Measurements from ENCODE around the gene HSD17B11.
"Not testable (repeated sequence)": the region's sequence is repeated elsewhere in the genome, so short reads cannot be mapped to it uniquely, and the experiment has no call there.

The HSD17B11 gene

GRCh38 chr4:87304745-87305432, 86.1 kb downstream of the HSD17B11 start:
- DNase-seq: no peak

GRCh38 chr4:87299898-87300297, 91.1 kb downstream of the HSD17B11 start:
- no peak for DNase-seq

- DNase-seq: no peak
Measured at GRCh38 chr4:87298362-87298761, 92.6 kb downstream of the HSD17B11 start.

- DNase-seq: not testable (repeated sequence)
Measured at GRCh38 chr4:87294911-87295310, 96.1 kb downstream of the HSD17B11 start.

- not testable (repeated sequence) for DNase-seq
Measured at GRCh38 chr4:87293889-87294288, 97.1 kb downstream of the HSD17B11 start.

GRCh38 chr4:87286970-87287369, 104.0 kb downstream of the HSD17B11 start:
- DNase-seq: no peak

All from KG1 (cell line).